ENCODE results near the gene ABHD14A.

DNA sequence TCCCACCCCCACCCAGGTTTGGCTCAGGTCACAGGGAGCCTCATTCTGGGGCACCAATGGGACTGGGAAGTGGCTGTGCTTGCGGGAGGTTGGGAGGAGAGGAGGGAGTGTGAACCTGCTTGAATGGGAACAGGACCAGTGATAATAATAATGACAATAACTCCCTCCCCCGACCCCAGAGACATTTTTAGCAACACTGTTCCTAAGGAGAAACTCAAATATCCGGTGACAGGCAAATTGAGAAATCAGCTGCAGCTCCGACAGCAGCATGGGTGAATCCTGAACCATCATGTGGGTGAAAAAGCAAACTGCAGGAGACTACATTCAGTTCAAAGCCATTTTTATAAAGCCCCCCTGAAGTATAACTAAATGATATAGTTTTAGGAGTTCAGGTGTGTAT is 32.4 kb downstream of the ABHD14A start:
- TF ChIP-seq, protein P1, sequence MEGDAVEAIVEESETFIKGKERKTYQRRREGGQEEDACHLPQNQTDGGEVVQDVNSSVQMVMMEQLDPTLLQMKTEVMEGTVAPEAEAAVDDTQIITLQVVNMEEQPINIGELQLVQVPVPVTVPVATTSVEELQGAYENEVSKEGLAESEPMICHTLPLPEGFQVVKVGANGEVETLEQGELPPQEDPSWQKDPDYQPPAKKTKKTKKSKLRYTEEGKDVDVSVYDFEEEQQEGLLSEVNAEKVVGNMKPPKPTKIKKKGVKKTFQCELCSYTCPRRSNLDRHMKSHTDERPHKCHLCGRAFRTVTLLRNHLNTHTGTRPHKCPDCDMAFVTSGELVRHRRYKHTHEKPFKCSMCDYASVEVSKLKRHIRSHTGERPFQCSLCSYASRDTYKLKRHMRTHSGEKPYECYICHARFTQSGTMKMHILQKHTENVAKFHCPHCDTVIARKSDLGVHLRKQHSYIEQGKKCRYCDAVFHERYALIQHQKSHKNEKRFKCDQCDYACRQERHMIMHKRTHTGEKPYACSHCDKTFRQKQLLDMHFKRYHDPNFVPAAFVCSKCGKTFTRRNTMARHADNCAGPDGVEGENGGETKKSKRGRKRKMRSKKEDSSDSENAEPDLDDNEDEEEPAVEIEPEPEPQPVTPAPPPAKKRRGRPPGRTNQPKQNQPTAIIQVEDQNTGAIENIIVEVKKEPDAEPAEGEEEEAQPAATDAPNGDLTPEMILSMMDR (IDR thresholded peaks at IDR 0.05): no peak
- no peak for TF ChIP-seq POLR2A (IDR thresholded peaks at IDR 0.05)

Measured in body of pancreas (tissue), 4 donors.